ENCODE measurements around the gene SPATA45. TPM values are rescaled to one million over a fixed set of nuclear protein-coding genes. Genes with fewer than 3 reads are reported as not detected.

Gene SPATA45
- polyA plus RNA-seq, 1 of the 3 experiments (the other 2 are of a cell fraction), result not detected

GRCh38 chr1:212805767-212806166 is 41.7 kb downstream of the SPATA45 start:
- TF ChIP-seq, protein P1, sequence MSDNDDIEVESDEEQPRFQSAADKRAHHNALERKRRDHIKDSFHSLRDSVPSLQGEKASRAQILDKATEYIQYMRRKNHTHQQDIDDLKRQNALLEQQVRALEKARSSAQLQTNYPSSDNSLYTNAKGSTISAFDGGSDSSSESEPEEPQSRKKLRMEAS (IDR thresholded peaks at IDR 0.05; ENCODE audit: low read depth), result no peak
- no peak overlapping the region for H2AFZ ChIP-seq (ENCODE audit: low read depth)

DNA sequence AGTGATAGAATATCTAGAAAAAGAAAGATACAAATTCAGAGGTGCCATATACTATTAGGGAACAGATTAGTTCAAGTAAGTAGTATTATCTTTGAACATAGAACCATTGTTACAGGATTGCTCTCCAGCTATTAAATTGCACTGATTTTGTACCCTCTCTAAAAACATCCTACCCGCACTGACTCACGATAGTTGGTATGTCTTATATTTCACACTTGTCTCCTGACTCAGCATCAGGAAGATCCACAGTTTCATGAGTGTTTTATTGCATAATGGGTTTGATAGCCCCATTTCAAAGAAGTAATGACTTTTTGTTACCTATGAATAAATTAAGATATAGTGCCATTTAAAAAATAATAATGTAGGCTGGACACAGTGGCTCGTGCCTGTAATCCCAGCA is 49.8 kb downstream of the SPATA45 start:
- no peak for DNase-seq
- Histone ChIP-seq H3K9me3 (no peaks in the 10 kb centered on the region), H3K9me2 (no peaks in the 10 kb centered on the region), H4K20me1 (ENCODE audit: insufficient read depth) (no peaks in the 10 kb centered on the region), H3K27ac (ENCODE audit: low read depth in 2 of 2, low read length in 1 of 2) (no peak overlapping the region), H3K4me2 (no peak overlapping the region), H3F3A (replicated peaks; ENCODE audit: insufficient read depth) (no peaks in the 10 kb centered on the region), H3K36me3 (replicated peaks in 1 of 2; ENCODE audit: control insufficient read depth in 1 of 2, insufficient read depth in 2 of 2, low read length in 1 of 2) (peaks cover 14 to 21% of the 10 kb centered on the region in 2 experiments), H3K4me3 (ENCODE audit: low read depth in 2 of 2, low read length in 1 of 2) (no peak overlapping the region), H3K79me2 (ENCODE audit: insufficient read depth) (0 out of 2 replicates have a peak, but pooled peaks cover 3% of the 10 kb centered on the region), H3K4me1 (ENCODE audit: control insufficient read depth in 1 of 2, insufficient read depth in 2 of 2, low read depth in 1 of 2, low read length in 1 of 2) (peaks cover 0 to 2% of the 10 kb centered on the region in 2 experiments; a peak in 1 of 4 replicates), H3K9ac (no peak overlapping the region), H2AFZ (ENCODE audit: low read depth) (no peak overlapping the region), H3K27me3 (ENCODE audit: insufficient read depth) (no peaks in the 10 kb centered on the region)
- CTCF ChIA-PET, result no interaction called here
- TF ChIP-seq ZBTB33 (IDR thresholded peaks at IDR 0.05; ENCODE audit: borderline replicate concordance, low read depth) (no peak), FOXJ3 (CRISPR knock-in tag; IDR thresholded peaks at IDR 0.05) (no peak), CHD2 (IDR thresholded peaks at IDR 0.05; ENCODE audit: low read length, partially characterized antibody) (no peak), MXI1 (IDR thresholded peaks at IDR 0.05; ENCODE audit: low read depth, low read length) (no peak), RAD21 (IDR thresholded peaks at IDR 0.05; ENCODE audit: low read length) (no peak), YY1 (IDR thresholded peaks at IDR 0.05; ENCODE audit: low read depth) (no peak), PBX3 (IDR thresholded peaks at IDR 0.05) (no peak)
- TF ChIP-seq, protein P2, sequence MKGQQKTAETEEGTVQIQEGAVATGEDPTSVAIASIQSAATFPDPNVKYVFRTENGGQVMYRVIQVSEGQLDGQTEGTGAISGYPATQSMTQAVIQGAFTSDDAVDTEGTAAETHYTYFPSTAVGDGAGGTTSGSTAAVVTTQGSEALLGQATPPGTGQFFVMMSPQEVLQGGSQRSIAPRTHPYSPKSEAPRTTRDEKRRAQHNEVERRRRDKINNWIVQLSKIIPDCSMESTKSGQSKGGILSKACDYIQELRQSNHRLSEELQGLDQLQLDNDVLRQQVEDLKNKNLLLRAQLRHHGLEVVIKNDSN (IDR thresholded peaks at IDR 0.05; ENCODE audit: borderline replicate concordance, low read depth), result no peak
- TF ChIP-seq, protein P3, sequence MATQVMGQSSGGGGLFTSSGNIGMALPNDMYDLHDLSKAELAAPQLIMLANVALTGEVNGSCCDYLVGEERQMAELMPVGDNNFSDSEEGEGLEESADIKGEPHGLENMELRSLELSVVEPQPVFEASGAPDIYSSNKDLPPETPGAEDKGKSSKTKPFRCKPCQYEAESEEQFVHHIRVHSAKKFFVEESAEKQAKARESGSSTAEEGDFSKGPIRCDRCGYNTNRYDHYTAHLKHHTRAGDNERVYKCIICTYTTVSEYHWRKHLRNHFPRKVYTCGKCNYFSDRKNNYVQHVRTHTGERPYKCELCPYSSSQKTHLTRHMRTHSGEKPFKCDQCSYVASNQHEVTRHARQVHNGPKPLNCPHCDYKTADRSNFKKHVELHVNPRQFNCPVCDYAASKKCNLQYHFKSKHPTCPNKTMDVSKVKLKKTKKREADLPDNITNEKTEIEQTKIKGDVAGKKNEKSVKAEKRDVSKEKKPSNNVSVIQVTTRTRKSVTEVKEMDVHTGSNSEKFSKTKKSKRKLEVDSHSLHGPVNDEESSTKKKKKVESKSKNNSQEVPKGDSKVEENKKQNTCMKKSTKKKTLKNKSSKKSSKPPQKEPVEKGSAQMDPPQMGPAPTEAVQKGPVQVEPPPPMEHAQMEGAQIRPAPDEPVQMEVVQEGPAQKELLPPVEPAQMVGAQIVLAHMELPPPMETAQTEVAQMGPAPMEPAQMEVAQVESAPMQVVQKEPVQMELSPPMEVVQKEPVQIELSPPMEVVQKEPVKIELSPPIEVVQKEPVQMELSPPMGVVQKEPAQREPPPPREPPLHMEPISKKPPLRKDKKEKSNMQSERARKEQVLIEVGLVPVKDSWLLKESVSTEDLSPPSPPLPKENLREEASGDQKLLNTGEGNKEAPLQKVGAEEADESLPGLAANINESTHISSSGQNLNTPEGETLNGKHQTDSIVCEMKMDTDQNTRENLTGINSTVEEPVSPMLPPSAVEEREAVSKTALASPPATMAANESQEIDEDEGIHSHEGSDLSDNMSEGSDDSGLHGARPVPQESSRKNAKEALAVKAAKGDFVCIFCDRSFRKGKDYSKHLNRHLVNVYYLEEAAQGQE (IDR thresholded peaks at IDR 0.05; ENCODE audit: low read depth, low read length), result no peak
- WGBS (ENCODE audit: low lambda C conversion rate), result 91% methylated on average over 3 of the region's 3 CpGs
- POLR2A ChIA-PET, result no interaction called here

More at GRCh38 chr1:212805767-212806166, 41.7 kb downstream of the SPATA45 start:
- no peaks in the 10 kb centered on the region for H3K9me3 ChIP-seq
- H3F3A ChIP-seq (replicated peaks; ENCODE audit: insufficient read depth), result no peaks in the 10 kb centered on the region
- no peak overlapping the region for H3K4me3 ChIP-seq (ENCODE audit: low read depth in 2 of 2, low read length in 1 of 2)
- no peaks in the 10 kb centered on the region for H3K9me2 ChIP-seq
- H4K20me1 ChIP-seq (ENCODE audit: insufficient read depth), result no peaks in the 10 kb centered on the region
- no peaks in the 10 kb centered on the region for H3K27me3 ChIP-seq (ENCODE audit: insufficient read depth)
- no peaks in the 10 kb centered on the region for H3K79me2 ChIP-seq (ENCODE audit: insufficient read depth)
- H3K9ac ChIP-seq, result no peak overlapping the region
- DNase-seq, result no peak
- H3K27ac ChIP-seq (ENCODE audit: low read depth in 2 of 2, low read length in 1 of 2), result no peak overlapping the region
- peaks cover 13 to 23% of the 10 kb centered on the region in 2 experiments for H3K36me3 ChIP-seq (replicated peaks in 1 of 2; ENCODE audit: control insufficient read depth in 1 of 2, insufficient read depth in 2 of 2, low read length in 1 of 2)
- ChIA-PET POLR2A (no interaction called here), CTCF (interaction anchor here (0.7 to 1.6 kb wide), 4 partner anchors 11 to 189 kb away, joined by 3 read pairs; no protein-coding TSS in a partner anchor)
- no peaks in the 10 kb centered on the region for H3K4me1 ChIP-seq (ENCODE audit: control insufficient read depth in 1 of 2, insufficient read depth in 2 of 2, low read depth in 1 of 2, low read length in 1 of 2)
- H3K4me2 ChIP-seq, result no peak overlapping the region
- 98% methylated on average over 3 of the region's 3 CpGs for WGBS (ENCODE audit: low lambda C conversion rate)
